HTERT RPE-1 (cell line): Measurements from ENCODE around the gene ASCC3.
"Not testable (repeated sequence)": the region's sequence is repeated elsewhere in the genome, so short reads cannot be mapped to it uniquely, and the experiment has no call there.

ENCODE experiments used
- in situ Hi-C: fragments of 300-500 bp; cut with MboI; formaldehyde crosslinking; loops from 4 replicates; pipeline ENCODE4 v1.14.3; 2020; ENCODE audit warnings: low sequenced_read_pairs

Gene ASCC3

GRCh38 chr6:100886076-100886475, 4.9 kb upstream of the ASCC3 start:
- in situ Hi-C loops = no loop called here

GRCh38 chr6:100883347-100883746, 2.2 kb upstream of the ASCC3 start:
- in situ Hi-C loops = no loop called here

GRCh38 chr6:100881707-100882040, 545 bp upstream of the ASCC3 start:
- in situ Hi-C loops = no loop called here

DNA sequence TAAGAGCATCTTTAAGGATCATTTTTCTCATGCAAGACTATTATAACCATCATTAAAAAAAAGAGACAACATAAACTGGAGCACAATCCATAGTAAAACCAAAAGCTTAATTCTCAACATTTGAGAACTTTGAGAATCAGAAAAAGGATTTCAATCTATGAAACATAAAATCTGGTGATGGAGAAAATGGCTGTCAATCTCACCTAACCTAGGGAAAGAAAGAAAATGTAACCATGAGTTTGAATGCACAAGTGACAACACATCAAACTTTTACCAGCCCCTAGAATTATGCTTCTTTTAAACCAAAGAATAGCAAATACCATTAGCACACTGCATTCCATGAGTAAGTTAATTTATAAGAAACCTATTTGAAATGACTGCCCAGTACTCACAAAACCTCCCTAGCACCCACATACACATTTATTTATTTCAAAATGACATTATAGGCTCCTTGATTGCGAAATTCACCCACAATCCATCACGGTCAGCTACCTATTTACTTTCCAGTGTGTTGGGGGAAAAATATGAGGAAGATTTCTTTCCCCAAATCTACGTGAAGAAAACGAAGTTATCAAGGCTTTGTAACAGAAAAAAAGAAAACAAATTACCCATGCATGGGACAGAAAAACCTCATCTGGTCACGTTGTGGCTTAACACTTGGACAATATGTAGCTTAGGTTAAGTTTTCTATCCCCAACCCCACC, 828 bp downstream of the ASCC3 start:
- in situ Hi-C loops = no loop called here

DNA sequence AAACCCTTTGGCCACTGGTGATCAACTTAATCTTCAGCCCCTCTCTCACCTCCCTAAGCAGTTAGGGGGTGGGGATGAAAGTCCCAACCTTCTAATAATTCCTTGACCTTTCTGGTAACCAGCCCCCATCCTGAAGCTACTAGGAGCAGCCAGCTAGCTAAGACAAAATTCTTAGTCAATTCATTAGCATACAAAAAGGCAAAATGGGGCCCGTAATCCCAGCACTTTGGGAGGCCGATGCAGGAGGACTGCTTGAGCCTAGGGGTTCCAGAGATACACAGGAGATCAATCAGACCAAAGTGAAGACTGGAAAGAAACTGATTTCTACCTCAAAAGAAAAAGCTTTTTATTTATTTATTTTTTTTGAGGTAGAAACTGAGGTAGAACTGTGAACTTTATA, 1.8 kb downstream of the ASCC3 start:
- in situ Hi-C loops = no loop called here

DNA sequence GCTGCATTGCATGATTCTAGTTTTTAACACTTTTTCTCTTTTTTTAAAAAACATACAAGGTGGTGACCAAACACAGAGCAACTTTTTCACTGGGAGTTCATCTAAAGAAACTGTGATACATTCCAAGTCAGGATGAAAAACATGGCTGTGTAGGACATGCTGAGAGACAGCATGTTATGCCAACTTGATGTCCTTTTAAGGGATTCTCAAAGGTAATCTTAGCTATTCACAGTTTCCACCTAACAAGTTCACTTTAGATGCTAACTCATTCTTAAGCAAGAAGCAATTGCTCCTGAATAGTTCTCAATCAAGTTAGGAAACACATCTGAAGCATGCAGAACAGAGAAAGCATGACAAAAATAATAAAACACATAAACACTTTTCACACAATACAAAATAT, 3.3 kb downstream of the ASCC3 start:
- in situ Hi-C loops = no loop called here

DNA sequence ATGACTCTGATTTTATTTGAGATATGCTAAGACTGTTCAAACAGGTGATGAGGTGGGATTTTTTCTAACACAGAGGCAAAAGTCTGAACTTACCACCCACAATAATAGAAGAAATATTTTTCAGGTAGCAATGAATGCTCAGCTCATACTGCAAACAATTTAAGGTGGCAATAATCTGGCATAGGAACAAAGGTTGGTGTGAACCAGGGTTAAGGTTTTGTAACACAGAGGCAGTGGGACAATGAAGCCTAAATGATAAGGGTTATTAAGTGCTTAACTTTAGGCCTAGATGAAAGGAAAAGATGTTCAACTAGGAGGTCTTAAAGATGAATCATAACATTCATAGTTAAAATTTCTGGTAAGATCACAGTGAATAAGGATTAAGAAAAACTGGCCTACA, 4.9 kb downstream of the ASCC3 start:
- in situ Hi-C loops = no loop called here

GRCh38 chr6:100865525-100865924, 15.6 kb downstream of the ASCC3 start:
- in situ Hi-C loops = no loop called here

- in situ Hi-C loops = no loop called here
Observed at GRCh38 chr6:100862063-100862462, 19.1 kb downstream of the ASCC3 start.

DNA sequence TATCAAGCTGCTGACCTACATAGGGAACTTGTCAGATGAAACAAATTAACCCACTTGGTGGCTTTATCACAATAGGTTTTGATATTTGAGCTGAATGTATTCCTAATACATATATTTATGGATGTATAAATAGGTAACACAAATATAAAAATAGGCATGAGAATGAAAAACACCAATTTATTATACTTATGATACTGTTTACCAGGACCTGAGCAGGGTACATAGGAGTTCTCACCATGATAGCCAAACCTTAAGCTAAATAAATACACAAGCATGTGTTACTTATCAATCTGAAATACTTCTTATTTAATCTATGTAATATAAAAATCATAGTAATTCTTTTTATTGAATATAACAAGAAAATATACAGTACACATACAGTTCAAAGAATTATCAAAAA, 25.0 kb downstream of the ASCC3 start:
- in situ Hi-C loops = no loop called here

DNA sequence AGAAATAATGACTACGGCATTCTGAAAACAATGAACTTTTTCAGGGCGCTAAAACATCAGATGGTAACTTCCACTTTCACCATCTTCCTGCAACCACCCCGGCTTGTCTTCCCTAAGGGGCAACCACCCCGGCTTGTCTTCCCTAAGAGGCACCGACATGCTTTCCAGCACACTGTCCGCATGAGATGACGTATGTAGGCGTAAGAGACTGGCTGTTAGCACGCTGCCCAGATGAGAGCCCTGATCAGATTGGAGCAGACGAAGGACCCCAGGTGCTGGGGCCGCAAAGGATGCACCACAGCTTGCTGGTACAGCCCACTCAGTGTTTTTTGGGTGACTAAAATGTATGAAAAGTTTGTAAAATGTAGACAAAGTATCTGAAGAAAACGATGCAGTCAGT, 29.3 kb downstream of the ASCC3 start:
- in situ Hi-C loops = no loop called here

- in situ Hi-C loops = no loop called here
Observed at GRCh38 chr6:100850174-100850573, 31.0 kb downstream of the ASCC3 start.

DNA sequence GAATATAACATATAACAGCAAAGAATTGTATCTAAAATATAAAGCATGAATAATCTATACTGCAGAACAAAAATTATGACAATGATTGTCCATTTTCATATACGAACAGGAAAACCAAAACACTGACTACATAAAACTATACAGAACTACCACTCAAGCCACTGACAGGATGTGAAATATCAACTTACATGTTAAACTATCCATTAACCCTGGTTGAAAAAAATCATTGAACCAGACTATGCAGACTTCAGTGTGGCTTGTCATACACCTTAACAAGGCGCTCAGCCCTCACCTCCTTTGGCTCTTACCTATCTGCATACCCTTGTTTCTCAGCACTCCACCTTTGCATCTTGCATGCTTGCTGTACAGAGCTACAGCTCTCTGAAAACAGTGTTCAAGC, 34.9 kb downstream of the ASCC3 start:
- in situ Hi-C loops = no loop called here

GRCh38 chr6:100845676-100846075, 35.5 kb downstream of the ASCC3 start:
- in situ Hi-C loops = no loop called here

DNA sequence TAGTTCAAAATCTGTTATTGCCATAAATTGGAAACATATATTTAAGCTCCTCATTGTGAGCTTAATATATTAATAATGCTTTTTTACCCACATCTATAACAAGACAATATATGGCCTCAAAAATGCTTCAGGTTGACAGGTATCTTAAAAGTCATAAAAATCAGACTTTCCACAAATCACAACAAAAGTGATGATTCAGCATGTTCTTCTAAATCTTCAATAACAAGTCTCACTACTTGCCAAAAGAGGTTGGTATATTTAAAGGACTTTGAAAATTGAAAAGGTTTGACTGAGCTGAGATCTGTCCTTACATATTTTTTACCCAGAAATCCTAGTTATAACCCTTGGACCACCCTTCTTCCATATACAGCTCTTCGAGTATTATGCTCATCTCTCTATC, 41.7 kb downstream of the ASCC3 start:
- in situ Hi-C loops = no loop called here

- in situ Hi-C loops = no loop called here
Observed at GRCh38 chr6:100838011-100838410, 43.1 kb downstream of the ASCC3 start.

GRCh38 chr6:100833972-100834574, 47.1 kb downstream of the ASCC3 start:
- in situ Hi-C loops = no loop called here

DNA sequence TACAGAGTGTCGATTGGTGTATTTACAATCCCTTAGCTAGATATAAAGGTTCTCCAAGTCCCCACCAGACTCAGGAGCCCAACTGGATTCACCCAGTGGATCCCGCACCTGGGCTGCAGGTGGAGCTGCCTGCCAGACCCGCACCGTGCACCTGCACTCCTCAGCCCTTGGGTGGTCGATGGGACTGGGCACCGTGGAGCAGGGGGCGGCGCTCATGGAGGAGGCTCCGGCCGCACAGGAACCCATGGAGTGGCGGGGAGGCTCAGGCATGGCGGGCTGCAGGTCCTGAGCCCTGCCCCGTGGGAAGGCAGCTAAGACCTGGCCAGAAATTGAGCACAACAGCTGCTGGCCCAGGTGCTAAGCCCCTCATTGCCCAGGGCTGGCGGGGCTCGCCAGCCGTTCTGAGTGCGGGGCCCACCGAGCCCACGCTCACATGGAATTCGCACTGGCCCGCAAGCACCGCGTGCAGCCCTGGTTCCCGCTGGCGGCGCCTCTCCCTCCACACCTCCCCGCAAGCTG, 52.0 kb downstream of the ASCC3 start:
- in situ Hi-C loops = not testable (repeated sequence)

DNA sequence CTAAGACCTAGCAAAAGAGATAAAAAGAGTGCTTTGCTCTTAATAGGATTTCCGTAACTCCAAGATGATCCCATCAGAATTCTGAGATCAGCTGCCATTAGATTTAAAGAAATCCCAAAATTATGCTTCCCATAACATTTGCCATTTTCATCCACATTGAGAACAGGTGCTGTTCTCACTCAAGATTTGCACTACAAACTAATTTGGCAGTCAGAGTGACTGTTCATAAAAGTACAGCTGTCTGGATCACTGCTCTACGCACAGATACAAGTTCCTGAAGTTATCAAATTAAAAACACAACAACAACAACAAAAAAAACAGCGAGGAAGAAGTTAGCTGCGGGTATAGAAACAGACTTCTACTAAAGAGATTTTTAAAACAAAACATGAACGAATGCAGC, 58.1 kb downstream of the ASCC3 start:
- in situ Hi-C loops = no loop called here

DNA sequence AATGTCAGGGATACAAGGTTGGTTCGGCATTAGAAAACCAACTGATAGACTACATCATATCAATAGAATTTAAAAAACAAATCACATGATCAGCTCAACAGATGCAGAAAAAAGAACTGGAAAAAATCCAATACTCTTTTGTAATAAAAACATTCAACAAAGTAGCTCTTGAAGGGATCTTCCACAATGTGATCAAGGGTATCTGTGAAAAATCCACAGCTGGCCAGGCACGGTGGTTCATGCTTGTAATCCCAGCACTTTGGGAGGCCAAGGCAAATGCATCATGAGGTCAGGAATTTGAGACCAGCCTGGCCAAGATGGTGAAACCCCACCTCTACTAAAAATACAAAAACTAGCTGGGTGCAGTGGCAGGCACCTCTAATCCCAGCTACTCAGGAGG, 63.1 kb downstream of the ASCC3 start:
- in situ Hi-C loops = no loop called here

DNA sequence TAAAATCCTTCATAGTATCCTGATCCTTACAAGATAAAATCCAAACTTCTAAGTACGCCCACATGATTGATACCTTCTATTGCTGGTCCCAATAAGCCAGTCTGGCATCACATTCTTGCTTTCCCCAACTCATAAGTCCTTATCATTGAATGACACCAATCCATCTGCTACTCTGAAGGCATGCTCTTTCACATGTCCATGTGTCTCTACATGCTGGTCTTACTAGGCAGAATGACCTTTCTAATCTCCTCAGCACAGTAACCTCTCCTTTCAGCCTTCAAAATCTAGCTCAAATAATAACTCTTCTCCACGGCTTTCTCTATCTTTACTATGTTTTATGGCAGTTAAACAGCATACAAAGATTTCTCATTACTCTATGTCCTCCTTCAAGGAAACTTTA, 71.1 kb downstream of the ASCC3 start:
- in situ Hi-C loops = no loop called here

DNA sequence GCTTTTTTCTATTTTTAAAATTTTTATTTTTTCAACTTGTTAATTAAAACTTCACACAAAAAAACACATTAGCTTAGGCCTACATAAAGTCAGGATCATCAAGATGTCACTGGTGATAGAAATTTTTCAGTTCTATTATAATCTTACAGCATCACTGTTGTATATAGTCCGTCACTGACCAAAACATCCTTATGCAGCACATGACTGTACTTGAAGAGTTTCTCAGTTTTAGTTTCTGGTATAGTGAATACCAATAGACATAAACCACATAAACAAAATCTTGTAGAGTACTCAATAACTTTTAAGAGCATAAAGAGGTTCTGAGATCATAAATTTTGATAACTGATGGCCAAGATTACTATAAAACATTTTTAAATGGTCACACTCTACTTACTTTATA, 71.8 kb downstream of the ASCC3 start:
- in situ Hi-C loops = no loop called here
